Vagina (tissue), 2 donors: ENCODE measurements around the gene NDOR1. TPM values are rescaled to one million over a fixed set of nuclear protein-coding genes. Genes with fewer than 3 reads are reported as not detected.
A peak's percentile ranks its signal among the peaks of the same experiment; 100 is the strongest.

ENCODE experiments used
- DNase-seq, 2 donors: peaks; one replicate each; pipeline ENCODE4 v3.0.0-alpha.2; 2017; ENCODE audit errors: extremely low spot score in 2 of 2
- H3K27ac ChIP-seq: fragments of 200-600 bp; sonication (generic); one replicate; pipeline ENCODE4 v1.5.1; 2019
- H3K27me3 ChIP-seq: fragments of 200-600 bp; sonication (generic); one replicate; pipeline ENCODE4 v1.5.1; 2019
- H3K36me3 ChIP-seq, 2 donors: fragments of 200-600 bp; sonication (generic); one replicate each; pipeline ENCODE4 v1.5.1; 2017 to 2019
- H3K4me1 ChIP-seq: fragments of 200-600 bp; sonication (generic); one replicate; pipeline ENCODE4 v1.5.1; 2019
- H3K4me3 ChIP-seq, 2 donors: fragments of 200-600 bp; sonication (generic); 1 replicate in 1 of 2; 2 replicates in 1 of 2; pipeline ENCODE4 v1.5.1; 2016 to 2019
- H3K9me3 ChIP-seq: fragments of 200-600 bp; sonication (generic); one replicate; pipeline ENCODE4 v1.5.1; 2019
- POLR2A ChIP-seq, 2 donors: fragments of 450-650 bp; IDR thresholded peaks; one replicate each; pipeline ENCODE4 v1.6.1; 2017; ENCODE audit warnings: antibody characterized with exemption in 2 of 2, mild to moderate bottlenecking in 2 of 2, moderate library complexity in 2 of 2
- POLR2AphosphoS5 ChIP-seq, 2 donors: sonication (generic); formaldehyde crosslinking; IDR thresholded peaks; one replicate each; pipeline ENCODE4 v1.9.0; 2017; ENCODE audit warnings: antibody characterized with exemption in 2 of 2, mild to moderate bottlenecking in 2 of 2, low read depth in 1 of 2; ENCODE audit not compliant: insufficient read depth in 1 of 2
- intact Hi-C: fragments of 100-400 bp; cut with DNase I; formaldehyde crosslinking; loops from one replicate; pipeline ENCODE4 v1.15.1; 2023
- total RNA-seq: library from RNA; depleted of rRNA; stranded (reverse); fragments of >200 nt; gene quantifications from one replicate; pipeline ENCODE4 v1.2.3, GENCODE V29; 2016
- TF ChIP-seq, protein P1 (sequence below), 3 experiments: fragments of 450-650 bp in 2 of 3; fragments of 200-600 bp in 1 of 3; sonication (generic) in 1 of 3; IDR thresholded peaks; one replicate each; pipeline ENCODE4 v1.5.1; 2017 to 2019; ENCODE audit warnings: antibody characterized with exemption in 3 of 3, mild to moderate bottlenecking in 2 of 3, moderate library complexity in 2 of 3

Gene NDOR1
- total RNA-seq, 1 donor from 2014 or later = 12.0 TPM

DNA sequence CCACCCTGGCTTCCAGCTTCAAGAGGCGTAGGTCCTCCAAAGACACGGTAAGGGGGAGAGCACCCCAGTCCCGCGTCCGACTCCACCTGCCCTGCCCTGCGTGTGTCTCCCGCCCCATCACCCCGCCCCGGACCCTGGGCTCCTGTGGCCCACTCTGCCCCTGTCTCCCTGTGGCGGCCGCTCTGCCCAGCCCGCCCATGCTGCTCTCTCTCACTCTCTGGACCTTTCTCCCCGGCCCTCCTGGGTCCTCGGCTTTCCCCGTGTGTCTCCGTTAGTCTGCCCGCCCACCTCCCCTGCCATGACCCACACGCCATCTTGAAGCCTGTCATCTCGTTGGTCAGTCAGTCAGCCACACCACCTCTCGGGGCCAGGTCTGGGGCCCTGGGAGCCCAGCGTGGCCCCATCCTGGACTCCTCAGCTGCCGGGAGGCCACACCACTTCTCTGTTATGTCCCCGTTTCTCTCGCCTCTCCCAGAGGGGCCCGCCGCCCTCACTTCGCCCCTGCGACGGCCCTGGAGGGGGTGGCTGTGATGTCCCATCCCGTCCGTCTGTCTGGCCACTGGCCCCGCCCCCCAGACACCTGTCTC is 40.2 kb upstream of the NDOR1 start:
- TF ChIP-seq POLR2AphosphoS5 (IDR thresholded peaks at IDR 0.05; ENCODE audit: insufficient read depth in 1 of 2, low read depth in 1 of 2) (no peak), POLR2A (IDR thresholded peaks at IDR 0.05) (no peak)
- peaks cover 49% of the 10 kb centered on the region for H3K27me3 ChIP-seq
- no peak for DNase-seq
- H3K9me3 ChIP-seq = no peaks in the 10 kb centered on the region
- no peak overlapping the region for H3K27ac ChIP-seq
- intact Hi-C loops = loop anchor here (10.0 kb wide), 1 partner anchor 249 kb away; no protein-coding TSS in a partner anchor
- H3K4me1 ChIP-seq = peaks cover 51% of the 10 kb centered on the region
- H3K4me3 ChIP-seq = no peak overlapping the region
- H3K36me3 ChIP-seq = no peaks in the 10 kb centered on the region

DNA sequence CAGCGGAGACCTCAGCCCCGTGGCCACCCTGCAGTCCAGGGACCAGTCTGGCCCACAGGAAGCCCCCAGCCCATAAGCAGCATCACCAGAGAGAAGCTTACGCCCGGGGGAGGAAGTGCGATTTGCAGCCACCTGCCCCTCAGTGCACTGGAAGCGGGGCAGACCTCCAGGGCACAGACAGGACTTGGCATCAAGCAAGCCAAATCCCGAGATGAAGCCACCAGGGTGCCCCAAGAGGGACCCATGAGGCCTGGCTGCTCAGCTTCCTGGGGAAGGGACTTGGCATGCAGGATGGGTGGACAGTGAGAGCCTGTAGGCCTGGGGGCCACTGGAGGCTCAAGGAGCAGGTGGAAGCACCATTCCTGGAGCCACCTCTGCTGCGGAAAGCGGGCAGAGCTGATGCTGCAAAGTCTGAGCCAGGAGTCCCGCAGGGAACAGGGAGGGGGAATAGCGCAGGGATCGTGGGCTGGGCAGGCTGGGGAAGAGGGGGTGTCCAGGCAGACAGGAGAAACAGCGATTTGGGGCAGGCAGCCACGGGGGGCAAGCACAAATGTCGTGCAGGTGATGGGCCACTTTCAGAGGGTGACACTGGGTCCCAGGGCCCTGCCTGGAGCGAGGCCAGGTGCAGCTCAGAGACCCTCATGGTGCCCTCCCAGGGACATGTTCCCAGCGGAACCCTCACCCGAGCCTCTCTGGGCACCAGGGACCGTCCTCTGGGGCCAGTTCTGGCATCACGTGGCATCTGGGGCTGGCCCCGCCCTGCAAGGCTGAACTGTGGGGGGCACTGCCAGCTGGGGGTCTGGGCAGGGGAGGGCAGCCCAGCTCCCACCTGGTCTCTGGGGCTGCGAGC is 38.9 kb upstream of the NDOR1 start:
- TF ChIP-seq POLR2A (IDR thresholded peaks at IDR 0.05) (no peak), POLR2AphosphoS5 (IDR thresholded peaks at IDR 0.05; ENCODE audit: insufficient read depth in 1 of 2, low read depth in 1 of 2) (no peak)
- TF ChIP-seq, protein P1, sequence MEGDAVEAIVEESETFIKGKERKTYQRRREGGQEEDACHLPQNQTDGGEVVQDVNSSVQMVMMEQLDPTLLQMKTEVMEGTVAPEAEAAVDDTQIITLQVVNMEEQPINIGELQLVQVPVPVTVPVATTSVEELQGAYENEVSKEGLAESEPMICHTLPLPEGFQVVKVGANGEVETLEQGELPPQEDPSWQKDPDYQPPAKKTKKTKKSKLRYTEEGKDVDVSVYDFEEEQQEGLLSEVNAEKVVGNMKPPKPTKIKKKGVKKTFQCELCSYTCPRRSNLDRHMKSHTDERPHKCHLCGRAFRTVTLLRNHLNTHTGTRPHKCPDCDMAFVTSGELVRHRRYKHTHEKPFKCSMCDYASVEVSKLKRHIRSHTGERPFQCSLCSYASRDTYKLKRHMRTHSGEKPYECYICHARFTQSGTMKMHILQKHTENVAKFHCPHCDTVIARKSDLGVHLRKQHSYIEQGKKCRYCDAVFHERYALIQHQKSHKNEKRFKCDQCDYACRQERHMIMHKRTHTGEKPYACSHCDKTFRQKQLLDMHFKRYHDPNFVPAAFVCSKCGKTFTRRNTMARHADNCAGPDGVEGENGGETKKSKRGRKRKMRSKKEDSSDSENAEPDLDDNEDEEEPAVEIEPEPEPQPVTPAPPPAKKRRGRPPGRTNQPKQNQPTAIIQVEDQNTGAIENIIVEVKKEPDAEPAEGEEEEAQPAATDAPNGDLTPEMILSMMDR (IDR thresholded peaks at IDR 0.05) = no peak
- Histone ChIP-seq H3K27ac (no peak overlapping the region), H3K4me3 (no peak overlapping the region), H3K4me1 (peaks cover 46% of the 10 kb centered on the region), H3K27me3 (peaks cover 45% of the 10 kb centered on the region), H3K9me3 (no peaks in the 10 kb centered on the region), H3K36me3 (no peaks in the 10 kb centered on the region)
- intact Hi-C loops = loop anchor here (10.0 kb wide), 1 partner anchor 248 kb away; no protein-coding TSS in a partner anchor
- no peak for DNase-seq

DNA sequence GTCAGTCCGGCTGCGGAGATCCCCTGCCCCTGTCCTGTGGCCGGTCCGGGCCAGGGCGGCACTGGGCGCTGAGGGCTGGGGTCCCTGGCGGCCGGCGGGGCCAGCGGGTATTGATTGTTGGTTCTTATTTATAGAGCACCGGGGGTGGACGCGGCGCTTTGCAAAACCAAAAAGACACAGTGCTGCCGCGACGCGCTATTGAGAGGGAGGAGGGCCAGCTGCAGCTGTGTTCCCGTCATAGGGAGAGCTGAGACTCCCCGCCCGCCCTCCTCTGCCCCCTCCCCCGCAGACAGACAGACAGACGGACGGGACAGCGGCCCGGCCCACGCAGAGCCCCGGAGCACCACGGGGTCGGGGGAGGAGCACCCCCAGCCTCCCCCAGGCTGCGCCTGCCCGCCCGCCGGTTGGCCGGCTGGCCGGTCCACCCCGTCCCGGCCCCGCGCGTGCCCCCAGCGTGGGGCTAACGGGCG is 38.2 kb upstream of the NDOR1 start:
- Histone ChIP-seq H3K4me1 (peaks cover 39% of the 10 kb centered on the region), H3K4me3 (no peak overlapping the region), H3K36me3 (no peaks in the 10 kb centered on the region), H3K27me3 (peaks cover 42% of the 10 kb centered on the region), H3K27ac (no peak overlapping the region), H3K9me3 (no peaks in the 10 kb centered on the region)
- intact Hi-C loops = loop anchor here (10.0 kb wide), 1 partner anchor 247 kb away; no protein-coding TSS in a partner anchor
- TF ChIP-seq POLR2A (IDR thresholded peaks at IDR 0.05) (no peak), POLR2AphosphoS5 (IDR thresholded peaks at IDR 0.05; ENCODE audit: insufficient read depth in 1 of 2, low read depth in 1 of 2) (no peak)
- DNase-seq = no peak

DNA sequence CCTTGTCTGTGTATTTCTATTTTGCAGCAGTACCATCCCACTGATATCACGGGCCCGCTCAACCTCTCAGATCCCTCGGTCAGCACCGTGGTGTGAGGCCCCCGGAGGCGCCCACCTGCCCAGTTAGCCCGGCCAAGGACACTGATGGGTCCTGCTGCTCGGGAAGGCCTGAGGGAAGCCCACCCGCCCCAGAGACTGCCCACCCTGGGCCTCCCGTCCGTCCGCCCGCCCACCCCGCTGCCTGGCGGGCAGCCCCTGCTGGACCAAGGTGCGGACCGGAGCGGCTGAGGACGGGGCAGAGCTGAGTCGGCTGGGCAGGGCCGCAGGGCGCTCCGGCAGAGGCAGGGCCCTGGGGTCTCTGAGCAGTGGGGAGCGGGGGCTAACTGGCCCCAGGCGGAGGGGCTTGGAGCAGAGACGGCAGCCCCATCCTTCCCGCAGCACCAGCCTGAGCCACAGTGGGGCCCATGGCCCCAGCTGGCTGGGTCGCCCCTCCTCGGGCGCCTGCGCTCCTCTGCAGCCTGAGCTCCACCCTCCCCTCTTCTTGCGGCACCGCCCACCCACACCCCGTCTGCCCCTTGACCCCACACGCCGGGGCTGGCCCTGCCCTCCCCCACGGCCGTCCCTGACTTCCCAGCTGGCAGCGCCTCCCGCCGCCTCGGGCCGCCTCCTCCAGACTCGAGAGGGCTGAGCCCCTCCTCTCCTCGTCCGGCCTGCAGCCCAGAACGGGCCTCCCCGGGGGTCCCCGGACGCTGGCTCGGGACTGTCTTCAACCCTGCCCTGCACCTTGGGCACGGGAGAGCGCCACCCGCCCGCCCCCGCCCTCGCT is 37.5 kb upstream of the NDOR1 start:
- intact Hi-C loops = loop anchor here (10.0 kb wide), 1 partner anchor 247 kb away; no protein-coding TSS in a partner anchor
- H3K4me3 ChIP-seq = peak overlapping the region; percentile 23 to 48
- no peaks in the 10 kb centered on the region for H3K36me3 ChIP-seq
- no peak for DNase-seq
- peaks cover 37% of the 10 kb centered on the region for H3K27me3 ChIP-seq
- TF ChIP-seq, protein P1 (IDR thresholded peaks at IDR 0.05) = no peak
- no peak for TF ChIP-seq POLR2A (IDR thresholded peaks at IDR 0.05)
- no peak for TF ChIP-seq POLR2AphosphoS5 (IDR thresholded peaks at IDR 0.05; ENCODE audit: insufficient read depth in 1 of 2, low read depth in 1 of 2)
- no peaks in the 10 kb centered on the region for H3K9me3 ChIP-seq
- H3K27ac ChIP-seq = no peak overlapping the region
- peaks cover 32% of the 10 kb centered on the region for H3K4me1 ChIP-seq

DNA sequence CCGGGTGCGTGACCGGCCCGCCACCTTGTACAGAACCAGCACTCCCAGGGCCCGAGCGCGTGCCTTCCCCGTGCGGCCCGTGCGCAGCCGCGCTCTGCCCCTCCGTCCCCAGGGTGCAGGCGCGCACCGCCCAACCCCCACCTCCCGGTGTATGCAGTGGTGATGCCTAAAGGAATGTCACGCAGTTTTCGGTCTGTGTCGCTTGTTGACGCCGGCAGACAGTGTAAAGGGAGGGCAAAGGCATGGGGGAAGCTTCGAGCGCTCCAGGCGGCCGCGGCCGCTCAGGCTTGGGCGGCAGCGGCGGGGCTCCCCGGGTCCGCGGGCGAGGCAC is 37.0 kb upstream of the NDOR1 start:
- TF ChIP-seq POLR2A (IDR thresholded peaks at IDR 0.05) = no peak
- Histone ChIP-seq H3K4me3 (peak overlapping the region; percentile 23 to 48), H3K9me3 (no peaks in the 10 kb centered on the region), H3K4me1 (peaks cover 26% of the 10 kb centered on the region), H3K27ac (no peak overlapping the region), H3K36me3 (no peaks in the 10 kb centered on the region), H3K27me3 (peaks cover 37% of the 10 kb centered on the region)
- DNase-seq = no peak
- intact Hi-C loops = loop anchor here (10.0 kb wide), 1 partner anchor 246 kb away; no protein-coding TSS in a partner anchor
